Esophagus squamous epithelium (tissue), 4 donors: ENCODE measurements around the gene HOXD9.

Experiments
- CTCF ChIP-seq, 6 experiments: fragments of 450-650 bp in 4 of 6; fragments of 200-600 bp in 2 of 6; sonication (generic) in 2 of 6; IDR thresholded peaks; one replicate each; pipeline ENCODE4 v1.5.1; 2016 to 2019; ENCODE audit warnings: antibody characterized with exemption in 6 of 6, mild to moderate bottlenecking in 4 of 6, moderate library complexity in 4 of 6
- POLR2A ChIP-seq, 4 donors: fragments of 450-650 bp; IDR thresholded peaks; one replicate each; pipeline ENCODE4 v1.6.1; 2017; ENCODE audit warnings: antibody characterized with exemption in 4 of 4, mild to moderate bottlenecking in 4 of 4, moderate library complexity in 3 of 4

GRCh38 chr2:176132205-176133171 lies 10.0 kb downstream of the HOXD9 start:
- TF ChIP-seq CTCF (IDR thresholded peaks at IDR 0.05) (no peak), POLR2A (IDR thresholded peaks at IDR 0.05) (no peak)
